GM23338 (cell line): ENCODE data around the gene NUDT16L1. TPM values are rescaled to one million over a fixed set of nuclear protein-coding genes. Genes with fewer than 3 reads are reported as not detected.

Source experiments
- ATAC-seq: fragments of 200-7000 bp; cut with Tn5 transposase; 3 replicates; pipeline ENCODE4 v1.9.1; 2020
- DNase-seq: peaks from one replicate; pipeline ENCODE4 v3.0.0-alpha.2; 2015; ENCODE audit warnings: low spot score
- H2AFZ ChIP-seq: fragments of 200-600 bp; sonication (generic); 2 replicates; pipeline ENCODE4 v1.8.0; 2016; ENCODE audit warnings: antibody characterized with exemption, mild to moderate bottlenecking, moderate library complexity
- H3F3A ChIP-seq: fragments of 200-600 bp; sonication (generic); replicated peaks from 2 replicates; pipeline ENCODE4 v1.8.0; 2017; ENCODE audit warnings: antibody characterized with exemption, mixed run types, low read depth
- H3K27ac ChIP-seq: fragments of 200-600 bp; sonication (generic); 2 replicates; pipeline ENCODE4 v1.6.1; 2016; ENCODE audit warnings: low read depth
- H3K27me3 ChIP-seq: fragments of 200-600 bp; sonication (generic); 2 replicates; pipeline ENCODE4 v1.8.0; 2016; ENCODE audit warnings: mild to moderate bottlenecking, mixed run types, moderate library complexity; ENCODE audit not compliant: insufficient read depth
- H3K36me3 ChIP-seq: fragments of 200-600 bp; sonication (generic); 2 replicates; pipeline ENCODE4 v1.8.0; 2016; ENCODE audit warnings: mild to moderate bottlenecking; ENCODE audit not compliant: insufficient read depth
- H3K4me1 ChIP-seq: fragments of 200-600 bp; sonication (generic); 2 replicates; pipeline ENCODE4 v1.8.0; 2016; ENCODE audit warnings: mild to moderate bottlenecking, moderate library complexity; ENCODE audit not compliant: insufficient read depth
- H3K4me2 ChIP-seq: fragments of 200-600 bp; sonication (generic); 2 replicates; pipeline ENCODE4 v1.7.1; 2017; ENCODE audit warnings: mixed run types
- H3K4me3 ChIP-seq: fragments of 200-600 bp; sonication (generic); 2 replicates; pipeline ENCODE4 v1.6.1; 2016; ENCODE audit warnings: mixed run types
- H3K79me2 ChIP-seq: fragments of 200-600 bp; sonication (generic); replicated peaks from 2 replicates; pipeline ENCODE4 v1.8.0; 2017; ENCODE audit warnings: mild to moderate bottlenecking; ENCODE audit not compliant: insufficient read depth
- H3K9me2 ChIP-seq: fragments of 200-600 bp; sonication (generic); 2 replicates; pipeline ENCODE4 v1.8.0; 2017; ENCODE audit not compliant: insufficient read depth
- H4K20me1 ChIP-seq: fragments of 200-600 bp; sonication (generic); replicated peaks from 2 replicates; pipeline ENCODE4 v1.8.0; 2017; ENCODE audit warnings: mild to moderate bottlenecking; ENCODE audit not compliant: insufficient read depth
- H3K27ac Mint-ChIP-seq: 2 replicates; pipeline ENCODE4 v1.8.0; 2020; ENCODE audit warnings: inconsistent platforms, mild to moderate bottlenecking, moderate library complexity, mixed read lengths
- H3K27me3 Mint-ChIP-seq: 3 replicates; pipeline ENCODE4 v1.8.0; 2022; ENCODE audit warnings: low read depth, mild to moderate bottlenecking, moderate library complexity, mixed read lengths, inconsistent platforms; ENCODE audit not compliant: insufficient read depth, poor library complexity
- H3K36me3 Mint-ChIP-seq: 3 replicates; pipeline ENCODE4 v1.8.0; 2021; ENCODE audit warnings: low read depth, mild to moderate bottlenecking, inconsistent platforms, moderate library complexity, mixed read lengths
- H3K4me1 Mint-ChIP-seq: 3 replicates; pipeline ENCODE4 v1.8.0; 2020; ENCODE audit warnings: mild to moderate bottlenecking, inconsistent platforms, mixed read lengths
- H3K4me3 Mint-ChIP-seq: 3 replicates; pipeline ENCODE4 v1.8.0; 2021; ENCODE audit warnings: moderate library complexity, mild to moderate bottlenecking, inconsistent platforms, mixed read lengths
- H3K9me3 Mint-ChIP-seq: 3 replicates; pipeline ENCODE4 v1.8.0; 2020; ENCODE audit warnings: moderate library complexity, mild to moderate bottlenecking, inconsistent platforms, mixed read lengths
- CREB1 ChIP-seq: fragments of 250-450 bp; sonication (Bioruptor Pico); IDR thresholded peaks from 2 replicates; pipeline ENCODE4 v1.5.0; 2020; ENCODE audit warnings: low read depth, mild to moderate bottlenecking, moderate library complexity
- CTCF ChIP-seq, 2 experiments: fragments of 200-600 bp in 1 of 2; sonication (generic) in 1 of 2; conservative IDR thresholded peaks; 2 replicates each; pipeline versions ENCODE4 v1.5.1 to v1.6.1; 2016 to 2017; ENCODE audit warnings: antibody characterized with exemption in 2 of 2, low read depth in 2 of 2, mild to moderate bottlenecking in 2 of 2, moderate library complexity in 1 of 2
- EZH2 ChIP-seq: fragments of 200-600 bp; sonication (generic); IDR thresholded peaks from one replicate; pipeline ENCODE4 v1.8.0; 2017; ENCODE audit warnings: antibody characterized with exemption, mild to moderate bottlenecking, low read depth; ENCODE audit not compliant: unreplicated experiment
- EZH2phosphoT487 ChIP-seq: fragments of 200-600 bp; sonication (generic); IDR thresholded peaks from one replicate; pipeline ENCODE4 v1.8.1; 2018; ENCODE audit warnings: antibody characterized with exemption; ENCODE audit not compliant: unreplicated experiment
- JUNB ChIP-seq: IDR thresholded peaks from one replicate; pipeline ENCODE4 v1.6.1; 2016; ENCODE audit warnings: antibody characterized with exemption; ENCODE audit not compliant: unreplicated experiment
- POLR2AphosphoS5 ChIP-seq: IDR thresholded peaks from 2 replicates; pipeline ENCODE4 v1.6.1; 2016; ENCODE audit warnings: antibody characterized with exemption, low read depth
- REST ChIP-seq: IDR thresholded peaks from one replicate; pipeline ENCODE4 v1.6.1; 2018; ENCODE audit warnings: antibody characterized with exemption; ENCODE audit not compliant: unreplicated experiment
- STAT1 ChIP-seq: IDR thresholded peaks from one replicate; pipeline ENCODE4 v1.6.1; 2016; ENCODE audit warnings: antibody characterized with exemption; ENCODE audit not compliant: unreplicated experiment
- ZNF114 ChIP-seq: fragments of 250-450 bp; sonication (Bioruptor Pico); IDR thresholded peaks from 2 replicates; pipeline ENCODE4 v1.5.0; 2020; ENCODE audit warnings: mild to moderate bottlenecking, moderate library complexity
- ZNF331 ChIP-seq: fragments of 250-450 bp; sonication (Bioruptor Pico); IDR thresholded peaks from 2 replicates; pipeline ENCODE4 v1.5.0; 2020; ENCODE audit warnings: low read depth, mild to moderate bottlenecking, moderate library complexity
- long read RNA-seq: library from polyadenylated mRNA; unstranded; transcript quantifications from one replicate; pipeline ENCODE4 v2.0.0, GENCODE V29; 2020; ENCODE audit not compliant: unreplicated experiment
- polyA plus RNA-seq: library from polyadenylated mRNA; unstranded; fragments of >200 nt; fragmentation: Nextera tagmentation; extraction: Ambion mirVana; gene quantifications from 2 replicates; pipeline ENCODE4 v1.2.1, GENCODE V29; 2016
- total RNA-seq: library from RNA; depleted of rRNA; stranded (reverse); fragments of >200 nt; shearing (Covaris generic); gene quantifications from 2 replicates; pipeline ENCODE4 v1.2.3, GENCODE V29; 2014; rRNA removed

Gene NUDT16L1
- total RNA-seq = 65.1 and 80.4 TPM in 2 replicates
- 37.1 and 39.0 TPM in 2 replicates for polyA plus RNA-seq
- long read RNA-seq, transcript NUDT16L1-204 (3 exons, 1,406 nt) = minor isoform, 6 of 73 reads
- long read RNA-seq, transcript NUDT16L1-201 (3 exons, 1,349 nt) = major isoform, 65 of 73 reads
- long read RNA-seq, partial matches to known transcripts = 2 of 73 reads
- long read RNA-seq, other reads (novel, unspliced or antisense) = 0 of 73 reads

DNA sequence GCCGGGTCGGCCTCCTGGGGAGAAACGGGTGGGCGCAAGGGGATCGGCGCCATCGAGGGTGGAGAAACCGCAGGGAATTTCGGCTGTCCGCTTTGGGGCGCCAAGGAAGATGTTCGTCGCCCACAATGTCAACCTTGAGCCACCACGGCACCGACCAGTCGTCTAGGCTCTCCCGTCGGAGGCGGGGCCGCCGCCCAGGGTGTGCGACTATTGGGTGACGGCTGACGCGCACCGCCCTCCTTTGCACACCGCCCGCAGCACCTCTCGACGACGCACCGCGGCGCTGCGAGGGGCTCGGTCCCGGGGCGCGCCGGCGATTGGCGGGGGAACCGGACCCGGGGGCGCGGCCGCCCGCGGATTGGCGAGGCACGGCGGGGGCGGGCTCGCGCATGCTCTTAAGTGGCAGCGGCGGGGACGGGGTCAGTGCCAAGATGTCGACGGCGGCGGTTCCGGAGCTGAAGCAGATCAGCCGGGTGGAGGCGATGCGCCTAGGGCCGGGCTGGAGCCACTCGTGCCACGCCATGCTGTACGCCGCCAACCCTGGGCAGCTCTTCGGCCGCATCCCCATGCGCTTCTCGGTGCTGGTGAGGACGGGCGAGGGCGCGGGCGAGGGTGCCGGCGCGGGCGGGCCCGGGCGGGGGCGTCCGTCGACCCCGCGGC is at the start of gene NUDT16L1:
Gene NUDT16L1 (plus strand): TSS at position 267 of the 660 bp plus-strand sequence. CDS start 165 bp downstream, at position 432.
- Histone ChIP-seq H3F3A (no peaks in the 10 kb centered on the region; the same call in none of the 2 replicates), H4K20me1 (no peaks in the 10 kb centered on the region; the same call in 1 of the 2 replicates), H3K4me1 (no peaks in the 10 kb centered on the region; the same call in 1 of the 2 replicates), H3K9me2 (no peaks in the 10 kb centered on the region), H3K36me3 (no peaks in the 10 kb centered on the region), H3K4me3 (peak within 1 kb of the TSS; percentile 87), H2AFZ (no peak within 1 kb of the TSS), H3K4me2 (peak within 1 kb of the TSS; percentile 90), H3K27ac (0 out of 2 replicates have a peak within 1 kb of the TSS, but pooled peaks have one; percentile 50), H3K27me3 (no peaks in the 10 kb centered on the region), H3K79me2 (no peaks in the 10 kb centered on the region)
- H3K27ac Mint-ChIP-seq = peak within 1 kb of the TSS; percentile 18; the same call in 1 of the 2 replicates
- H3K36me3 Mint-ChIP-seq = peaks cover 14% of the 10 kb centered on the region; the same call in 2 of the 3 replicates
- H3K4me3 Mint-ChIP-seq = peak within 1 kb of the TSS; percentile 84
- H3K4me1 Mint-ChIP-seq = peaks cover 6% of the 10 kb centered on the region; the same call in 1 of the 3 replicates
- DNase-seq = peak; percentile 98
- no peaks in the 10 kb centered on the region; the same call in 2 of the 3 replicates for H3K9me3 Mint-ChIP-seq
- H3K27me3 Mint-ChIP-seq = peaks cover 9% of the 10 kb centered on the region
- no peak for TF ChIP-seq ZNF331 (CRISPR knock-in tag)
- peak; percentile 68 for TF ChIP-seq CREB1
- no peak for TF ChIP-seq REST
- TF ChIP-seq POLR2AphosphoS5 = peak; percentile 88
- no peak for TF ChIP-seq ZNF114
- no peak for TF ChIP-seq EZH2
- no peak for TF ChIP-seq JUNB
- peak; percentile 82 for ATAC-seq

GRCh38 chr16:4646773-4647643 is 46.4 kb upstream of the NUDT16L1 start:
- Histone ChIP-seq H3K9me2 (no peaks in the 10 kb centered on the region), H3K36me3 (no peaks in the 10 kb centered on the region), H3K4me1 (no peaks in the 10 kb centered on the region), H3K4me2 (no peak overlapping the region), H4K20me1 (peaks cover 9% of the 10 kb centered on the region), H3K27ac (no peak overlapping the region; the same call in 1 of the 2 replicates), H3F3A (no peaks in the 10 kb centered on the region), H3K27me3 (no peaks in the 10 kb centered on the region), H3K4me3 (no peak overlapping the region), H3K79me2 (peaks cover 48% of the 10 kb centered on the region), H2AFZ (no peak overlapping the region)
- Mint-ChIP-seq H3K36me3 (peaks cover 22% of the 10 kb centered on the region), H3K27me3 (peaks cover 4% of the 10 kb centered on the region), H3K4me3 (no peak overlapping the region), H3K27ac (peak overlapping the region; percentile 59; the same call in 1 of the 2 replicates), H3K9me3 (peaks cover 4% of the 10 kb centered on the region; the same call in 2 of the 3 replicates), H3K4me1 (no peaks in the 10 kb centered on the region)
- DNase-seq (no peak), ATAC-seq (no peak)
- no peak for TF ChIP-seq REST
- TF ChIP-seq EZH2 = no peak
- TF ChIP-seq CTCF (conservative IDR thresholded peaks at IDR 0.05; ENCODE audit: low read depth in 2 of 2) = no peak
- no peak for TF ChIP-seq EZH2phosphoT487
- TF ChIP-seq ZNF114 = no peak
- TF ChIP-seq STAT1 = no peak
- no peak for TF ChIP-seq CREB1
